ENCODE measurements around the gene TREML4. TPM values are rescaled to one million over a fixed set of nuclear protein-coding genes. Genes with fewer than 3 reads are reported as not detected.

TREML4 gene
- total RNA-seq, 1 donor from 2014 or later, result not detected

- H3K4me3 Mint-ChIP-seq (ENCODE audit: low read depth), result no peak overlapping the region
- H3K9me3 Mint-ChIP-seq (ENCODE audit: low read depth), result no peaks in the 10 kb centered on the region
- DNase-seq (ENCODE audit: low spot score, unreplicated experiment), result no peak
- no peaks in the 10 kb centered on the region for H3K36me3 Mint-ChIP-seq (ENCODE audit: insufficient read depth)
- no peak overlapping the region for H3K27ac Mint-ChIP-seq
- no peaks in the 10 kb centered on the region for H3K4me1 Mint-ChIP-seq (ENCODE audit: low read depth)
- no peak for TF ChIP-seq CTCF (IDR thresholded peaks at IDR 0.05; ENCODE audit: unreplicated experiment)
- peaks cover 41% of the 10 kb centered on the region for H3K27me3 Mint-ChIP-seq
Measured at GRCh38 chr6:41275489-41275888, 47.3 kb downstream of the TREML4 start.

GRCh38 chr6:41277605-41278004, 49.5 kb downstream of the TREML4 start:
- Mint-ChIP-seq H3K27me3 (peaks cover 30% of the 10 kb centered on the region), H3K27ac (no peak overlapping the region), H3K36me3 (ENCODE audit: insufficient read depth) (no peaks in the 10 kb centered on the region), H3K4me3 (ENCODE audit: low read depth) (no peak overlapping the region), H3K4me1 (ENCODE audit: low read depth) (no peaks in the 10 kb centered on the region), H3K9me3 (ENCODE audit: low read depth) (no peaks in the 10 kb centered on the region)
- no peak for DNase-seq (ENCODE audit: low spot score, unreplicated experiment)
- TF ChIP-seq CTCF (IDR thresholded peaks at IDR 0.05; ENCODE audit: unreplicated experiment), result no peak

- Mint-ChIP-seq H3K27me3 (peaks cover 33% of the 10 kb centered on the region), H3K4me1 (ENCODE audit: low read depth) (no peaks in the 10 kb centered on the region), H3K4me3 (ENCODE audit: low read depth) (no peak overlapping the region), H3K27ac (no peak overlapping the region), H3K9me3 (ENCODE audit: low read depth) (no peaks in the 10 kb centered on the region), H3K36me3 (ENCODE audit: insufficient read depth) (no peaks in the 10 kb centered on the region)
- TF ChIP-seq CTCF (IDR thresholded peaks at IDR 0.05; ENCODE audit: unreplicated experiment), result peak; percentile 67
- no peak for DNase-seq (ENCODE audit: low spot score, unreplicated experiment)
Measured at GRCh38 chr6:41278699-41279405, 50.7 kb downstream of the TREML4 start.

- H3K27me3 Mint-ChIP-seq, result peaks cover 23% of the 10 kb centered on the region
- no peak for TF ChIP-seq CTCF (IDR thresholded peaks at IDR 0.05; ENCODE audit: unreplicated experiment)
- no peaks in the 10 kb centered on the region for H3K36me3 Mint-ChIP-seq (ENCODE audit: insufficient read depth)
- H3K4me1 Mint-ChIP-seq (ENCODE audit: low read depth), result no peaks in the 10 kb centered on the region
- no peak for DNase-seq (ENCODE audit: low spot score, unreplicated experiment)
- H3K4me3 Mint-ChIP-seq (ENCODE audit: low read depth), result no peak overlapping the region
- H3K27ac Mint-ChIP-seq, result no peak overlapping the region
- no peaks in the 10 kb centered on the region for H3K9me3 Mint-ChIP-seq (ENCODE audit: low read depth)
Measured at GRCh38 chr6:41280381-41281057, 52.4 kb downstream of the TREML4 start.

- Mint-ChIP-seq H3K9me3 (ENCODE audit: low read depth) (no peaks in the 10 kb centered on the region), H3K27ac (no peak overlapping the region), H3K36me3 (ENCODE audit: insufficient read depth) (no peaks in the 10 kb centered on the region), H3K4me3 (ENCODE audit: low read depth) (no peak overlapping the region), H3K4me1 (ENCODE audit: low read depth) (peaks cover 12% of the 10 kb centered on the region), H3K27me3 (peaks cover 16% of the 10 kb centered on the region)
- TF ChIP-seq CTCF (IDR thresholded peaks at IDR 0.05; ENCODE audit: unreplicated experiment), result no peak
- no peak for DNase-seq (ENCODE audit: low spot score, unreplicated experiment)
Measured at GRCh38 chr6:41283600-41283999, 55.5 kb downstream of the TREML4 start.

Measured in progenitor cell of endocrine pancreas (in vitro differentiated cells).